ENCODE data around the gene LILRA5.
"Not testable (repeated sequence)": the region's sequence is repeated elsewhere in the genome, so short reads cannot be mapped to it uniquely, and the experiment has no call there.

Gene LILRA5

DNA sequence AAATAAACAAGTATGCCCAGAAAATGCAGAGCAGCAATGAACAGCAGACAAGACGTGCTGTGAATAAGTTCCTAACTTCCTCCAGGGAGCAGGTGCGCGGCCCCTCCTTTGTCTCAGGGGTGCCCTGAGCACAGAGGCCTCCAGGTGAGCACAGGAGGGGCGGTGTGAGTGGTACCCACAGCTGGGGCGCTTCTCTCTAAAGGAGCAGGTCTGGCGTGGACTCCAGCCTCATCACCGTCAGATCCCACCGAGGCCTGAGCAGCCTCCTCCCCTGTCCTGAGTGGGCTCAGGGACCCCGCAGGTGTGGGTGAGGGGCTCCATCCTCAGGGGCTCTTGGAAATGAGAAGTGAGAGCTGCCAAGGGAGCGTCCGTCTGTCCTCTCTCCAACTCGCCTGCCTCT is 3.2 kb downstream of the LILRA5 start:
- Histone ChIP-seq H3K4me1 (ENCODE audit: control insufficient read depth in 2 of 2, insufficient read depth in 2 of 2, low read length in 2 of 2) (no peaks in the 10 kb centered on the region), H3K9ac (ENCODE audit: low read depth in 1 of 2, low read length in 2 of 2) (no peak overlapping the region), H3K36me3 (ENCODE audit: control insufficient read depth in 2 of 2, insufficient read depth in 2 of 2, low read length in 2 of 2) (no peaks in the 10 kb centered on the region), H3K9me3 (ENCODE audit: control insufficient read depth in 2 of 2, low read length in 2 of 2) (no peaks in the 10 kb centered on the region), H3K27ac (ENCODE audit: low read depth in 2 of 2, low read length in 2 of 2) (no peak overlapping the region), H3K4me3 (ENCODE audit: low read length in 2 of 2) (no peak overlapping the region), H3K27me3 (ENCODE audit: control insufficient read depth in 2 of 2, insufficient read depth in 2 of 2, low read length in 2 of 2) (no peaks in the 10 kb centered on the region)

DNA sequence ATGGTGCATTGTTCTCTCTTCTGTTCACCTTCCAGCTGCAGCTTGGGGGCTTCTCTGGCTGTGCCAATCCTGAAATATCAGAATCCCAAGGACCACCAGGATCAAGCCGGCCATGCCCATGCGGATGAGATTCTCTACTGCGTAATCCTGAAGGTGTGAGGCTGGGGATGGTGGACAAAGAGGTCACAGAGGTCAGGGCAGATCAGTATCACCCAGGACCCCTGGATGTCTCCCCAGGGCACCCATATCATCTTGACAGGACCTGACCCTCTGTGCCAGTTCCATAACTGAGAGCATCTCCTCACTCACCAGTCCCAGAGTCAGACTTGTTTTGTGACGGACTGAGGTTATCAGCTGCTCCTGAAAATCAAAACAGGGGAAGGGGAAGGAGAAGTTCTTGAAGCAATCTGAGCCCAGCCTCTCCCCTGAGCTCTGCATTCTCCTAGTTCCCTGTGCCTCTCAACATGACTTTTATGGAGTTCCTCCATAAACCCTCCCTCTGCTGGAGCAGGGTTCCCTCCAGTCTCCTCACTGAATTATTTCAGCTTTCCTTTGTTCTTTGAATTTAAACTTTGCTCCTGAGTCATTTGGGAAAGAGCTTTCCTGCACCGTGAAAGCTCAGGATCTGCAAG is 5.5 kb downstream of the LILRA5 start:
- no peaks in the 10 kb centered on the region for H3K4me1 ChIP-seq (ENCODE audit: control insufficient read depth in 2 of 2, insufficient read depth in 2 of 2, low read length in 2 of 2)

GRCh38 chr19:54305141-54305540 is 7.8 kb downstream of the LILRA5 start:
- no peaks in the 10 kb centered on the region for H3K4me1 ChIP-seq (ENCODE audit: control insufficient read depth in 2 of 2, insufficient read depth in 2 of 2, low read length in 2 of 2)
- H3K27me3 ChIP-seq (ENCODE audit: control insufficient read depth in 2 of 2, insufficient read depth in 2 of 2, low read length in 2 of 2), result no peaks in the 10 kb centered on the region
- H3K36me3 ChIP-seq (ENCODE audit: control insufficient read depth in 2 of 2, insufficient read depth in 2 of 2, low read length in 2 of 2), result no peaks in the 10 kb centered on the region

More for the DNA sequence above, 5.5 kb downstream of the LILRA5 start:
- H3K27me3 ChIP-seq (ENCODE audit: control insufficient read depth in 2 of 2, insufficient read depth in 2 of 2, low read length in 2 of 2), result no peaks in the 10 kb centered on the region
- no peaks in the 10 kb centered on the region for H3K36me3 ChIP-seq (ENCODE audit: control insufficient read depth in 2 of 2, insufficient read depth in 2 of 2, low read length in 2 of 2)
- H3K9me3 ChIP-seq (ENCODE audit: control insufficient read depth in 2 of 2, low read length in 2 of 2), result no peaks in the 10 kb centered on the region
- H3K4me3 ChIP-seq (ENCODE audit: low read length in 2 of 2), result no peak overlapping the region
- H3K27ac ChIP-seq (ENCODE audit: low read depth in 2 of 2, low read length in 2 of 2), result no peak overlapping the region
- H3K9ac ChIP-seq (ENCODE audit: low read depth in 1 of 2, low read length in 2 of 2), result no peak overlapping the region

GRCh38 chr19:54302257-54302656 is 10.7 kb downstream of the LILRA5 start:
- H3K27me3 ChIP-seq (ENCODE audit: control insufficient read depth in 2 of 2, insufficient read depth in 2 of 2, low read length in 2 of 2), result no peaks in the 10 kb centered on the region
- H3K27ac ChIP-seq (ENCODE audit: low read depth in 2 of 2, low read length in 2 of 2), result no peak overlapping the region
- H3K4me3 ChIP-seq (ENCODE audit: low read length in 2 of 2), result no peak overlapping the region
- H3K4me1 ChIP-seq (ENCODE audit: control insufficient read depth in 2 of 2, insufficient read depth in 2 of 2, low read length in 2 of 2), result no peaks in the 10 kb centered on the region
- no peaks in the 10 kb centered on the region for H3K36me3 ChIP-seq (ENCODE audit: control insufficient read depth in 2 of 2, insufficient read depth in 2 of 2, low read length in 2 of 2)
- no peak overlapping the region for H3K9ac ChIP-seq (ENCODE audit: low read depth in 1 of 2, low read length in 2 of 2)
- no peaks in the 10 kb centered on the region for H3K9me3 ChIP-seq (ENCODE audit: control insufficient read depth in 2 of 2, low read length in 2 of 2)

More at GRCh38 chr19:54305141-54305540, 7.8 kb downstream of the LILRA5 start:
- H3K9me3 ChIP-seq (ENCODE audit: control insufficient read depth in 2 of 2, low read length in 2 of 2), result no peaks in the 10 kb centered on the region
- no peak overlapping the region for H3K27ac ChIP-seq (ENCODE audit: low read depth in 2 of 2, low read length in 2 of 2)
- H3K4me3 ChIP-seq (ENCODE audit: low read length in 2 of 2), result no peak overlapping the region
- H3K9ac ChIP-seq (ENCODE audit: low read depth in 1 of 2, low read length in 2 of 2), result no peak overlapping the region

DNA sequence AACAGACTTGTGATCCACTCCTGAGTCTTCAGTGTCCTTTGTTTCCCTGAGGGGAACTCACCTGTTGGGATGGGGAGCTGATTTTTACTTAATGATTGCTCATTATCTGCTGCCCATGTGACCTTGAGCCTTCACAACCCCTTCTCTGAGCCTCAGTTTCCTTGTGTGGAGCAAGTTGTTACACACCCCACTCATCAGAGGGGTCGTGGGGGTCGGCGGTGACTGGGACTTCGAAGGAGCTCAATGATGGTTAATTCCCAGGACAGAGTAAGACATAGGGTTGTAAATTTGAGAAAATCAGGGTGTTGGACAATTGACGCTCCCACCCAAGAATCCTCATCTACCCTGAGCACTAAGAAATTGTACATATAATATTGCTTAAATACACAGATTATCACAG is 13.5 kb downstream of the LILRA5 start:
- Histone ChIP-seq H3K36me3 (ENCODE audit: control insufficient read depth in 2 of 2, insufficient read depth in 2 of 2, low read length in 2 of 2) (no peaks in the 10 kb centered on the region), H3K27me3 (ENCODE audit: control insufficient read depth in 2 of 2, insufficient read depth in 2 of 2, low read length in 2 of 2) (no peaks in the 10 kb centered on the region), H3K4me1 (ENCODE audit: control insufficient read depth in 2 of 2, insufficient read depth in 2 of 2, low read length in 2 of 2) (no peaks in the 10 kb centered on the region), H3K4me3 (ENCODE audit: low read length in 2 of 2) (no peak overlapping the region), H3K9ac (ENCODE audit: low read depth in 1 of 2, low read length in 2 of 2) (no peak overlapping the region), H3K27ac (ENCODE audit: low read depth in 2 of 2, low read length in 2 of 2) (no peak overlapping the region), H3K9me3 (ENCODE audit: control insufficient read depth in 2 of 2, low read length in 2 of 2) (no peaks in the 10 kb centered on the region)

DNA sequence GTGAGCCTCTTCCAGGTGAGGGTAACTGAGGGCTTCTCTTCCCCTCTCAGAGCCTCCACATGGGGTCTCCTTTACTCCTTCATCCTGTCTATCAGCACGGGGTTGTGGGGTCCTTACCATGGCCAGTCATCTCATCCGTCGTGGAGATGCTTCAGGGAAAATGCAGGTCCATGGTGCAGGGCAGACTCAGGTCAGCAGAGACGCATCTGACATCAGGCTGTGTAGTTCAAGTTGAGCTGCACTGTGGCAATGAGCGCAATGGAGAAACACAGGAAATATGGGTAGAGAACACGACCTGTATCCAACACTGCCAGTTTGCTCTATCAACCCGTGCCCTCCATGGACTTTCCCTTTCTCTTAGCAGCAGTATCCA is 13.9 kb downstream of the LILRA5 start:
- H3K9me3 ChIP-seq (ENCODE audit: control insufficient read depth in 2 of 2, low read length in 2 of 2), result no peaks in the 10 kb centered on the region
- no peak overlapping the region for H3K27ac ChIP-seq (ENCODE audit: low read depth in 2 of 2, low read length in 2 of 2)

GRCh38 chr19:54298357-54299125 is 14.4 kb downstream of the LILRA5 start:
- no peak overlapping the region for H3K27ac ChIP-seq (ENCODE audit: low read depth in 2 of 2, low read length in 2 of 2)
- H3K27me3 ChIP-seq (ENCODE audit: control insufficient read depth in 2 of 2, insufficient read depth in 2 of 2, low read length in 2 of 2), result peaks cover 0 to 4% of the 10 kb centered on the region in 2 donors
- no peaks in the 10 kb centered on the region for H3K4me1 ChIP-seq (ENCODE audit: control insufficient read depth in 2 of 2, insufficient read depth in 2 of 2, low read length in 2 of 2)
- no peak overlapping the region for H3K4me3 ChIP-seq (ENCODE audit: low read length in 2 of 2)
- H3K9me3 ChIP-seq (ENCODE audit: control insufficient read depth in 2 of 2, low read length in 2 of 2), result no peaks in the 10 kb centered on the region
- H3K36me3 ChIP-seq (ENCODE audit: control insufficient read depth in 2 of 2, insufficient read depth in 2 of 2, low read length in 2 of 2), result no peaks in the 10 kb centered on the region
- no peak overlapping the region for H3K9ac ChIP-seq (ENCODE audit: low read depth in 1 of 2, low read length in 2 of 2)

More for the DNA sequence above, 13.9 kb downstream of the LILRA5 start:
- no peaks in the 10 kb centered on the region for H3K4me1 ChIP-seq (ENCODE audit: control insufficient read depth in 2 of 2, insufficient read depth in 2 of 2, low read length in 2 of 2)
- no peaks in the 10 kb centered on the region for H3K36me3 ChIP-seq (ENCODE audit: control insufficient read depth in 2 of 2, insufficient read depth in 2 of 2, low read length in 2 of 2)
- H3K27me3 ChIP-seq (ENCODE audit: control insufficient read depth in 2 of 2, insufficient read depth in 2 of 2, low read length in 2 of 2), result peaks cover 0 to under 1% of the 10 kb centered on the region in 2 donors
- H3K9ac ChIP-seq (ENCODE audit: low read depth in 1 of 2, low read length in 2 of 2), result no peak overlapping the region
- H3K4me3 ChIP-seq (ENCODE audit: low read length in 2 of 2), result no peak overlapping the region

DNA sequence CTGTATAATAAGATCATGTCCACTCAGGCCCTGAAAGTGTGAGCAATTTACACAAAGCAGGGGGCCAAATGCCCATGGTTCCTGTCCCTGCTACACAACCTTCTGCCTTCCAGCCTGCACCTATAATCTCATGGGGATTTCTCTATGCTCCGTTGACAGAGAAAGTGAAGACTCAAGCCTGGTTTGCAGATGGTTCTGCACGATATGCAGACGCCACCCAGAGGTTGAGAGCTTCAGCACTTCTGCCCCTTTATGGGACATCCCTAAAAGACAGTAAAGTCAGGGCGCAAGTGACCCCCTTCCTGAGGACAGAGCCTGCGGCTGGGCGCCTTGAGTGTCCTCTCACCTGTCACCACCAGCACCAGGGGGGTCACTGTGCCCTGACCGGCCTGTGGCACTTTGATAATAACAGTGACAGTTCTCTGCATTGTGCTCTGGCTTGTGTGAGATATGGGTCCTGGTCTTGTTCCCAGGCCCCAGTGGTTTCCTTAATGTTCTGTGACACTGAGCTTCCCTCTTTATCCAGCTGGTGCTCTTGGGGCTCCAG is 15.1 kb downstream of the LILRA5 start:
- peaks cover 0 to 4% of the 10 kb centered on the region in 2 donors for H3K27me3 ChIP-seq (ENCODE audit: control insufficient read depth in 2 of 2, insufficient read depth in 2 of 2, low read length in 2 of 2)
- no peaks in the 10 kb centered on the region for H3K9me3 ChIP-seq (ENCODE audit: control insufficient read depth in 2 of 2, low read length in 2 of 2)
- no peaks in the 10 kb centered on the region for H3K36me3 ChIP-seq (ENCODE audit: control insufficient read depth in 2 of 2, insufficient read depth in 2 of 2, low read length in 2 of 2)
- H3K27ac ChIP-seq (ENCODE audit: low read depth in 2 of 2, low read length in 2 of 2), result no peak overlapping the region
- H3K9ac ChIP-seq (ENCODE audit: low read depth in 1 of 2, low read length in 2 of 2), result no peak overlapping the region
- H3K4me1 ChIP-seq (ENCODE audit: control insufficient read depth in 2 of 2, insufficient read depth in 2 of 2, low read length in 2 of 2), result no peaks in the 10 kb centered on the region
- no peak overlapping the region for H3K4me3 ChIP-seq (ENCODE audit: low read length in 2 of 2)

GRCh38 chr19:54294539-54294938 is 18.4 kb downstream of the LILRA5 start:
- no peak overlapping the region for H3K4me3 ChIP-seq (ENCODE audit: low read length in 2 of 2)
- H3K9ac ChIP-seq (ENCODE audit: low read depth in 1 of 2, low read length in 2 of 2), result no peak overlapping the region
- no peak overlapping the region for H3K27ac ChIP-seq (ENCODE audit: low read depth in 2 of 2, low read length in 2 of 2)
- no peaks in the 10 kb centered on the region for H3K4me1 ChIP-seq (ENCODE audit: control insufficient read depth in 2 of 2, insufficient read depth in 2 of 2, low read length in 2 of 2)
- H3K27me3 ChIP-seq (ENCODE audit: control insufficient read depth in 2 of 2, insufficient read depth in 2 of 2, low read length in 2 of 2), result peaks cover 0 to 4% of the 10 kb centered on the region in 2 donors
- no peaks in the 10 kb centered on the region for H3K9me3 ChIP-seq (ENCODE audit: control insufficient read depth in 2 of 2, low read length in 2 of 2)
- no peaks in the 10 kb centered on the region for H3K36me3 ChIP-seq (ENCODE audit: control insufficient read depth in 2 of 2, insufficient read depth in 2 of 2, low read length in 2 of 2)

GRCh38 chr19:54289160-54289559 is 23.8 kb downstream of the LILRA5 start:
- H3K27me3 ChIP-seq (ENCODE audit: control insufficient read depth in 2 of 2, insufficient read depth in 2 of 2, low read length in 2 of 2); H3K27ac ChIP-seq (ENCODE audit: low read depth in 2 of 2, low read length in 2 of 2); H3K4me1 ChIP-seq (ENCODE audit: control insufficient read depth in 2 of 2, insufficient read depth in 2 of 2, low read length in 2 of 2); H3K9ac ChIP-seq (ENCODE audit: low read depth in 1 of 2, low read length in 2 of 2); H3K36me3 ChIP-seq (ENCODE audit: control insufficient read depth in 2 of 2, insufficient read depth in 2 of 2, low read length in 2 of 2); H3K4me3 ChIP-seq (ENCODE audit: low read length in 2 of 2); H3K9me3 ChIP-seq (ENCODE audit: control insufficient read depth in 2 of 2, low read length in 2 of 2): not testable (repeated sequence)

All from mucosa of rectum (tissue), 2 donors.